Stimulated activated memory B cell treated with anti-CD40 and anti-IgM and Interleukin-4, amounts not matched to agents 10 μg/mL and 1 μg/mL and 100 μg/mL, for 72 hours (primary cell): ENCODE results near the gene KIF3A.

ENCODE experiments used
- ATAC-seq: fragments of 150-1000 bp; cut with Tn5 transposase; 2 replicates; pipeline ENCODE4 v1.10.0; 2021
- H3K27ac Mint-ChIP-seq: one replicate; pipeline ENCODE4 v1.8.0; 2022; ENCODE audit warnings: mild to moderate bottlenecking, mixed read lengths
- H3K27me3 Mint-ChIP-seq: one replicate; pipeline ENCODE4 v1.8.0; 2022; ENCODE audit warnings: mixed read lengths
- H3K36me3 Mint-ChIP-seq: one replicate; pipeline ENCODE4 v1.8.0; 2022; ENCODE audit warnings: mixed read lengths
- H3K4me1 Mint-ChIP-seq: one replicate; pipeline ENCODE4 v1.8.0; 2022; ENCODE audit warnings: mixed read lengths
- H3K4me3 Mint-ChIP-seq: one replicate; pipeline ENCODE4 v1.8.0; 2022; ENCODE audit warnings: mild to moderate bottlenecking, moderate library complexity, mixed read lengths
- H3K9me3 Mint-ChIP-seq: one replicate; pipeline ENCODE4 v1.8.0; 2022; ENCODE audit warnings: mixed read lengths

Gene KIF3A

DNA sequence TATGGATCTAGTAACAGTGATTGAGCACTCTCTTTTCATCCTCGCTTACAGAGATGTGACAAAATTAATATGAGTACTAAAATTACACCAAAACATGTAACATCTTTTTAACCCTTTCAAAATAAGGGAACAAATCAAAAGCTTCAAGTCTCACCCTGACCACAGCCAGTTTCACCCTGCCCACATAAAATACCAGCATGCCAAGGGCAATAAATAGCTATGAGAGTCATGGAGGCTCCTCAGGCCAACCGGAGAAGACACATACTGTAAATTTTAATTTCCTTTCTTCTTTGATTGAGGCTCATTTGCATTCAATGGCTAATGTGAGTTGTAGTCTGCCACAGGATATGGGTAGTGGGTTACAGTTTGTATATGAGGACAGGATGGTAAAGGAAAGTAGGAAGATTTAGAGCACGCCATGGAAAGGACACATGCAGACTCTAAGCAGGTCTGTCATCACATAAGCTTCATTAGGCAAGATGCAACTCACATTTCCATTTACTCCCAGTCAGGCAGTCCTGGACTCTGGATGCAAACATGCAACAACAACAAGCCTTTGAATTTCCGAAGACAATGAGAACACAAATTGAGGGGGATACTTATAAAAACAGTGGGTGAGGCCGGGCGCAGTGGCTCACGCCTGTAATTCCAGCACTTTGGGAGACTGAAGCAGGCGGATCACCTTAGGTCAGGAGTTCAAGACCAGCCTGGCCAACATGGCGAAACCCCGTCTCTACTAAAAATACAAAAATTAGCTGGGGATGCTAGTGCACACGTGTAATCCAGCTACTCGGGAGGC lies 52.2 kb downstream of the KIF3A start:
- Mint-ChIP-seq H3K27ac (no peak overlapping the region), H3K9me3 (no peaks in the 10 kb centered on the region), H3K27me3 (no peaks in the 10 kb centered on the region), H3K36me3 (peaks cover 6% of the 10 kb centered on the region), H3K4me3 (no peak overlapping the region), H3K4me1 (peaks cover 17% of the 10 kb centered on the region)
- no peak for ATAC-seq

DNA sequence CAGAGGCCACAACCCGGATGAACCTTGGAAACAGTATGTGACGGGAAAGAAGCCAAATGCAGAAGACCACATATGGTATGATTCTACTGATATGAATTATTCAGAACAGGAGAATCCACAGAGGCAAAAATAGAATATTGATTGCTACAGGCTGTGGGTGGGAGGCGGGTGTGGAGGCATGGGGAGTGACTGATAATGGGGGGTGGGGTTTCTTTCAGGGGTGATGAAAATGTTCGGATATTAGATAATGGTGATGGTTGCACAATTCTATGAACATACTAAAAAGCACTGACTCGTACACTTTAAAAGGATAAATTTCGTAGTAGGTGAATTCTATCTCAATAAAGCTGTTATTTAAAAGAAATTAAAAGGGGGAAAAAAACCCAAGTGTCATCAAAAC lies 52.9 kb downstream of the KIF3A start:
- Mint-ChIP-seq H3K27ac (no peak overlapping the region), H3K4me3 (no peak overlapping the region), H3K4me1 (peaks cover 17% of the 10 kb centered on the region), H3K27me3 (no peaks in the 10 kb centered on the region), H3K36me3 (peaks cover 6% of the 10 kb centered on the region), H3K9me3 (no peaks in the 10 kb centered on the region)
- no peak for ATAC-seq

DNA sequence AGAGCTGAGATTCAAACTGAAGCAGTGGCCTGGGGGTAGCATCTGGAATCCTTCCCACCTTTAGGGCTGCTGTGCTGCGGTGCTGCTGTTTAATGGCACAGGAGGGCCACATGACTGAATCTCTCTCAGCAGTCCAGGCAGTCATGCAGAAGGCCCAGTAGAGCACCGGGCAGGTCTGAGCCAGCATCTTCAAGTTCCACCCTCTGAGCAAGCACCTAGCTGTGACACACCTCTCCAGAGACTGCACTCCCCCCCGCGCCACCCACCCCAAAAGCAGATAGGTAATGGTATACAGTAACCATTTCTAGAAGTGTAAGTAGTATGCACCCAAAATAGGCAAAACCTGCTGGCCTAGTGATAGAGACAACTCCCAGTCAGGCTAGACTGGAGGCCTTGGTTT lies 55.4 kb downstream of the KIF3A start:
- Mint-ChIP-seq H3K4me1 (peaks cover 12% of the 10 kb centered on the region), H3K36me3 (no peaks in the 10 kb centered on the region), H3K9me3 (no peaks in the 10 kb centered on the region), H3K27me3 (no peaks in the 10 kb centered on the region), H3K27ac (no peak overlapping the region), H3K4me3 (no peak overlapping the region)
- no peak for ATAC-seq

DNA sequence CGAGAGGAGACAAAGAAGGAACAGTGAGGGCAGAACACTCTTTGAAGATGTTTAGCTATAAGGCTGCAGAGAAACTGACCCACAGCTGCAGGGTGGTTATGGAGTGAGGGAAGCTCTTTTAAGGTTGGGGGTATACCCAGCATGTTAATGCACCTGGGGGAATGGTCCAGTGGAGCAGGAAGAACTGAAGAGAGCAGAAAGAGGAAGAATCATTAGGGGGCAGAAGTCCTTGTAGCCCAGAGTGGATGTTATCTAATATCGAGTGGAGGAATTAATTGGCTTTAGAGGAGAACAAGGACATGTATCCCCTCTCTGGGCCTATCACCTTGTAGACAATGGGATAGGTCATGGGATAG lies 55.9 kb downstream of the KIF3A start:
- H3K27ac Mint-ChIP-seq: peak overlapping the region; percentile 1
- no peak overlapping the region for H3K4me3 Mint-ChIP-seq
- peaks cover 12% of the 10 kb centered on the region for H3K4me1 Mint-ChIP-seq
- H3K27me3 Mint-ChIP-seq: no peaks in the 10 kb centered on the region
- no peak for ATAC-seq
- H3K9me3 Mint-ChIP-seq: no peaks in the 10 kb centered on the region
- H3K36me3 Mint-ChIP-seq: no peaks in the 10 kb centered on the region

DNA sequence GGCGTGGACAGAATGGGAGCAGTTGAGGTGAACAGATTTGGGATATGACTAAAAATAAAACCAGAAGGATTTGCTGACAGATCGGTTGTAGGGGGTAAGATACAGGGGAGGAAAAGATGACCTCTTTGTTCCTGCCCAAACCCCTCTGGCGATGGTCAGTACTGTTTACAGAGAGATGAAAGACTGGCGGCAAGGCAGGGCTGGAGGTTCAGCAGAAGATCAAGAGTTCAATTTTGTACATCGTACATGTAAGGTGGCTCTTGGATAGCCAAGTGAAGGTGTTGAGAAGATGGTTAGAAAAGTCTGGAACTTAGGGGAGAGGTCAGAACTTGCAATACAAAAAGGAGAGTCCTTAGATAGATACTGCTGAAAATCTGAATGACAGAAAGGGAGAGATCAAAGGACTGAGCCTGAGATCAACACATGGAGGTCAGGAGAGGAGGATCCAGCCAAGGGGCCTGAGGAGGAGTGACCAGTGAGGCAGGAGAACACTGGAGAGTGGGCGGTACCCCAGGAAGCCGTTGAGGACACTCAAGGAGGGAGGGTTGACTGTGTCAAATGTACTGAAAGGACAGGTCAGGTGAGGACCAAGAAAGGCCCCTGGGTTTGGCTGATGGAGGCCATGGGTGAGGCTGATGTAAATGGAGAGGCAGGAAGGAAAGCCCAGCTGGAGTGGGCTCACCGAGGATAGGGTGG lies 56.4 kb downstream of the KIF3A start:
- H3K27ac Mint-ChIP-seq: peak overlapping the region; percentile 1
- no peak overlapping the region for H3K4me3 Mint-ChIP-seq
- H3K27me3 Mint-ChIP-seq: no peaks in the 10 kb centered on the region
- no peaks in the 10 kb centered on the region for H3K36me3 Mint-ChIP-seq
- H3K9me3 Mint-ChIP-seq: no peaks in the 10 kb centered on the region
- peak; percentile 59 for ATAC-seq
- H3K4me1 Mint-ChIP-seq: peaks cover 12% of the 10 kb centered on the region

DNA sequence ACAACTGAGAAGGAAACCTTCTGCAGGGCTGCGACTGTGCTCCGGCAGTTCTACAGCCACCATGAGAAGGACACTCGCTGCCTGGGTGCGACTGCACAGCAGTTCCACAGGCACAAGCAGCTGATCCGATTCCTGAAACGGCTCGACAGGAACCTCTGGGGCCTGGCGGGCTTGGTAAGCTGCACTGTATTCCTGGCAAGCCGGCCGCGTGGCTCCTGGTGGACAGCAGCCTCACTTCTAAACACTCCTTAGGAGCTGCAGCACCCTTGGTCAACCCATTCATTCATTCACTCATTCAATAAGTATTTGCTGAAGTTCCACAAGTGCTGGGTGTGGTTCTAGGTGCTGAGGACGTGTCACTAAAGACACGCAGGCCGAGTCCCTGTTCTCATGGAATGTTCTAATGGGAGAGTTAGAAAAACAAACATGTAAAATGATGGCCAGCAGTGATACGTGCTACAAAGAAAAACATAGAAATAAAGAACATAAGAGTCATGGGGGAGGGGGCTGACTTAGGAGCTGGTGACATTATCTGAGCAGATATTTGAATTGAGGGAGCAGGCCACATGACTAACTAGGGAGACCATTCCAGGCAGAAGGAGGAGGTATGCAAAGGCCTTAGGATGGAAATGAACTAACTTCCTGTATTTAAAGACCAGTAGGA lies 57.5 kb downstream of the KIF3A start:
- Mint-ChIP-seq H3K27ac (no peak overlapping the region), H3K27me3 (no peaks in the 10 kb centered on the region), H3K4me1 (peaks cover 16% of the 10 kb centered on the region), H3K36me3 (no peaks in the 10 kb centered on the region), H3K4me3 (no peak overlapping the region), H3K9me3 (no peaks in the 10 kb centered on the region)
- no peak for ATAC-seq

DNA sequence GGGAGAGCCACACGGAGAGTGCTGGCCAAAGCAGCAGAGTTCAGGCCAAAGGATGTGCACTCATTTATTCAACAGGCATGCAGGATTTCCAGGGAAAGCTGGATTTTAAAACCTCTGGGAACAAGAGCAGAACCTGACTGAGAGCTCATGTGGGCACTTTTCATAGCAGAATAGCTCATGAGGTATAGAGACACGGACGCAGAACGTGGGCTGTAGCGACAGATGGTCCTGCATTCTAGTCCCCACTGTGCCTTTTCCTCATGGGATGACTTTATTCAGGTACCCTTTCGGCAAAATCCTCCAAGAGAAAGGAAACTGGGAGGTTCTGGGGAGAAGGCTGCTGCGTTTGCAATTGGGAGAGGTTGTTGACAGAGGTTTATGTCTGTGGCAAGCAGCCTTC lies 58.2 kb downstream of the KIF3A start:
- no peaks in the 10 kb centered on the region for H3K9me3 Mint-ChIP-seq
- H3K36me3 Mint-ChIP-seq: no peaks in the 10 kb centered on the region
- ATAC-seq: no peak
- no peak overlapping the region for H3K4me3 Mint-ChIP-seq
- H3K27me3 Mint-ChIP-seq: no peaks in the 10 kb centered on the region
- no peak overlapping the region for H3K27ac Mint-ChIP-seq
- peaks cover 19% of the 10 kb centered on the region for H3K4me1 Mint-ChIP-seq

DNA sequence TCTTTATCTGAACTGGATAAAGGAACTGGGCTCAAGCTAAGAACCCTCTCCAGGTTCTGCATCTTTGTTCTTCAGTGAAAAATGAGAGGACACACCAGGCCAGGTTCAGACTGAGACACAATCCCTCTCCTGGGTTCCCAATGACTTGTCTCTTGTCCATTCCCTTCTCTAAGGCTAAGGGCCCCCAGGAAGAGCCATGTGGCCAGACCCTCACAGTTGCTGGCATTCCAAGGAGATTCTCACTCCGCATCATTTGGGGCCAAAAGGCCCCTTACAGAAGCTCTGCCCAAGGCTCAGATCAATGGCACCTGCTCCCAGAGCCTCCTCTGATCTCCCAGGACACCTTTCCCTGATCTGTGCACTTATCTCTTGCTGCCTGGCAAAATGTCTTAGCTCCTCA lies 58.6 kb downstream of the KIF3A start:
- Mint-ChIP-seq H3K27ac (no peak overlapping the region), H3K4me1 (peaks cover 19% of the 10 kb centered on the region), H3K36me3 (no peaks in the 10 kb centered on the region), H3K4me3 (no peak overlapping the region), H3K9me3 (no peaks in the 10 kb centered on the region), H3K27me3 (no peaks in the 10 kb centered on the region)
- no peak for ATAC-seq

DNA sequence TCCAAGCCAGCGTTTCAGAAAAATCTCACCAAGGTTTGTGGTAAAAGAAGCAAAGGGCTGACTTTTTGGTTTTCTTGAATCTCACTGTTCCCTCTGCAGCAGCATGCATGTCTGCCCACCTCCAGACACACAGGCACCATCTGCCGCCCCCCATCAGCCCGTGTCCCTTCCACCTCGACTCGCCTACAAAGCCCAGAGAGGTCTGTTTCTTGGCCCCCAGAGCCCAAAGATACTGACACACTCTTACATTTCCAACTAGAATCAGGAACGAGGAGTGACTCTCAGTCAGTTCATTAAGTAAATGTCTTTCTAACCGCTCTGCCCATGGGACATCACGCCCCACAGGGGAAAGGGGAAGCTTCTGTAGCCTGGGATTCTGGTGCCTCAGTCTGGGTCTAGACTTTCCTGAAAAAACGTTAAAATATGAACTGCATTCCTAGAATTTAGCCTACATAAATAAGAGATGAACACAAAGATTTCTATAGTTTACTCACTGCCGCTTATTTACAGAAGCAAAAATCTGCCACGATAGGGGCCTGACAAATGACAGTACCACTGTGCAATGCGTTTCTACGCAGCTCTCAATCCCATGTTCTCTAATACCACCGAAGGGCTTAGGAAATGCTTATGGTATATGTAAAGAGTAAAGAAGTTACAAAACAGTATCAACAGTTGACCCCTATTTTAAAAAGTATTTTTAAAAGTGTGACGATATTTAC lies 59.5 kb downstream of the KIF3A start:
- Mint-ChIP-seq H3K4me1 (peaks cover 19% of the 10 kb centered on the region), H3K27ac (no peak overlapping the region), H3K27me3 (no peaks in the 10 kb centered on the region), H3K4me3 (no peak overlapping the region), H3K9me3 (no peaks in the 10 kb centered on the region), H3K36me3 (no peaks in the 10 kb centered on the region)
- no peak for ATAC-seq

DNA sequence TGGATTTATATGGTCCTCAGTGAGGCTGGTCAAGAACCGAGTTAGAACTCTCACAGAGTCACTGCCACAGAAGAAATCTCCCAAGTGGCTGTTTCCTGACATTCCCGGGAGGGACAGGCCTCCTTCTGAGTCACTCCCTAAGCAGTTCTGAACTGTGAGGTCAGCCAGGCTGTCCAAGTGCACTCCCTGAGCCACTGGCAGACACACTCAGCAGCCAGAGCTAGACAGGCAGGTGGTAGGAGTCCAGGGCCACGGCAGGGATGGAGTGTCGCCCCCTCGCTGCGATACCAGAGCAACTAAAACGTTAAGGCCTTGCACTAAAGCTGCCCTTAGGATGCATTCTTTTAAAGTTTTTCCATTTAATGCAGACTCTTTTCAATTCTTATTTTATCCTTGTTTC lies 60.2 kb downstream of the KIF3A start:
- Mint-ChIP-seq H3K4me1 (peaks cover 19% of the 10 kb centered on the region), H3K27ac (no peak overlapping the region), H3K36me3 (no peaks in the 10 kb centered on the region), H3K9me3 (no peaks in the 10 kb centered on the region), H3K27me3 (no peaks in the 10 kb centered on the region), H3K4me3 (no peak overlapping the region)
- no peak for ATAC-seq

DNA sequence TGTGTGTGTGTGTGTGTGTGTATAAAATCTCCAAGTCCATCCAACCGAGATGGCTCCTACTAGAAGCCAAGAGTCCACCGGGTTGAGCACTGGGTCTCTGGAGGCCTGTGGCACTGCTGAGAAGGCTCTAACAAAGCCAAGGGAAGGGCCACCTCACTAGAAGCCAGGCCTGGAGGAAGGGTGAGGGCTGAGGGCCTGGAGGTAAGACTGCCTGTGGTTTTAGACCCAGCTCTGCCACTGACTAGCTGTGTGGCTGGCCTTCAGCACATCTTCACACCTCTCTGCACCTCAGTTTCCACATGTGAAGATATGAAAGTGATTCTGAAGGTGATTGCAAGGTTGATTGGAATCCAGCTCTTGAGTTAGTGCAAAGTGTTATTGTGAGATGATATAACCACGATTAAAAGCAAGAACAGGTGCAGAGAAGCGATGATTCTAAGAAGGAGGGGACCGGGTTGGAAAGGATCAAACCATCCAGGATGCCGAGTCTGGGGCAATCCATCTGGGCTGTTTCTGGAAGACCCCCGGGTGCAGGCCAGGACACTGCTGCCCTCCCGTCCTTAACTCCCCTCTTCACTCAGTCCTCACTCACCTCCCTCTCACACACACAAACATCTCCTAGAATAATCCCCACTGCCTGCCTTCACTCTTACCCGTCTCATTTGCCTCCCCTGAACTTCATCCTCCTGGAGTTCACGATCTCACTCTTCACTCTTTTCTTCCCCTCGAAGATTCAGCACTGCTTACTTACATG lies 61.2 kb downstream of the KIF3A start:
- Mint-ChIP-seq H3K4me1 (peaks cover 12% of the 10 kb centered on the region), H3K36me3 (no peaks in the 10 kb centered on the region), H3K27me3 (no peaks in the 10 kb centered on the region), H3K9me3 (peaks cover 1% of the 10 kb centered on the region), H3K4me3 (no peak overlapping the region), H3K27ac (no peak overlapping the region)
- ATAC-seq: no peak

DNA sequence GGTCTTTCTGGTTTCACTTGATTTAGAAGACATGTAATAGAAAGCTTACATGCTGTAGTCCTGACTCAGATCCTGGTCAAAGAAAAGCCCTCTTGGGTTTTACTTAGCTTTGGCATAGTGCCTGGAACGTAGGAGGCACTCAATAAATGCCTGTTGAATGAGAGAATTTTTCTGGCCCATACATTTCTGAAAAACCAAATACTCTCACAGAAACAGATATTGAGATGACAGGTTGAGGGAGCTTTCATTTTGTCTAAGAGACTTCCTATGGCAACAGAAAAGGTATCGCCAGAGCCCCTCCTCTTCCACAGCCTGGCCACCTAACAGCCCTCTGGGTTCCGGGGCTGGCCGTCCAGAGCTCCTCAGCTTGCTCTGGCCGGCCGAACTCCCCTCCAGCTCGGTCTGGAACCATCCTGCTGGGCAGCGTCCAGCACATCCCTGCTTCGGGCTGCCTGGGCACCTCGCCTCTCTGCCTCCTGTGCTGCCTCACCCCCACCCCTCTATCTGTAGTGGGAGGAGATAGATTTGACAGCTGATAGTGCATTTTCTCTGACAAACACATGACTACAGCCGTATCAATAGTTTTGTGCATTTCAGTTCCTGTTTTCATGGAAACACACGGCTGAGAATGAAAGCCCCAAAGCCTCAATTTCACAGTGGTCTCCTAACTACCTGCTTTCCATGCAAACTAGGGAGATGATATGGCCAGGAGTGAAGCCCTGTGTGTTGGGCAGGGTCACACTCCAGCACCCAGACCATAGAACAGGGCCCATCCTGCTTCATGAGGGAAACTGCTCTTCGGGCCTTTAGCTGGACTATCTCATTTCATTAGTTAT lies 62.5 kb downstream of the KIF3A start:
- Mint-ChIP-seq H3K27me3 (no peaks in the 10 kb centered on the region), H3K36me3 (no peaks in the 10 kb centered on the region), H3K4me3 (no peak overlapping the region), H3K4me1 (peaks cover 7% of the 10 kb centered on the region), H3K9me3 (peaks cover 3% of the 10 kb centered on the region), H3K27ac (peak overlapping the region; percentile 37)
- ATAC-seq: peak; percentile 72

DNA sequence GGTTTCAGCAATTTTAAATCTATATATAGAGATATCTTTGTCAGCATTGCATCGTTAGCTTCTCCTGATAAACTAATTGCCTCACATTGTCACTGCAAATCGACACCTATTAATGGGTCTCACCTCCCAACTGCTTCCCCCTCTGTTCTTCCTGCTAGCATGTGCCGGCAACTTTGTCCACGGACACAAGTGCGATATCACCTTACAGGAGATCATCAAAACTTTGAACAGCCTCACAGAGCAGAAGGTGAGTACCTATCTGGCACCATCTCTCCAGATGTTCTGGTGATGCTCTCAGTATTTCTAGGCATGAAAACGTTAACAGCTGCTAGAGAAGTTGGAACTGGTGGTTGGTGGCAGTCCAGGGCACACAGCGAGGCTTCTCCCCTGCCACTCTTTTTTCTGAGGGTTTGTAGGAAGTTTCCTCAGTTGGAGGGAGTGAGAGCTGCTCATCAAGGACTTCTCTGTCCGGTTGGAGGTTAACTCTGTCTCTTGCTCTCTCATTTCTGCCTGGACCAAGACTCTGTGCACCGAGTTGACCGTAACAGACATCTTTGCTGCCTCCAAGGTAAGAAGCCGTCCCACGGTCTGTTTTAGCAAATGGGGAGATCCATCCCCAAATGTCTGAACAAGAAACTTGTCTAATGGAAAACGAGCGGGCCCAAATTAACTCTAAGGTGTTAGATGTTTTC lies 63.3 kb downstream of the KIF3A start, which contains the start of gene IL4:
Gene IL4 (plus strand): TSS at position 51 of the 692 bp plus-strand sequence. CDS start 62 bp downstream, at position 113.
- peaks cover 7% of the 10 kb centered on the region for H3K4me1 Mint-ChIP-seq
- no peak within 1 kb of the TSS for H3K4me3 Mint-ChIP-seq
- H3K27ac Mint-ChIP-seq: peak within 1 kb of the TSS; percentile 37
- ATAC-seq: no peak
- no peaks in the 10 kb centered on the region for H3K36me3 Mint-ChIP-seq
- H3K9me3 Mint-ChIP-seq: peaks cover 3% of the 10 kb centered on the region
- no peaks in the 10 kb centered on the region for H3K27me3 Mint-ChIP-seq
